ENCODE measurements around the gene BANK1.

Gene BANK1

GRCh38 chr4:101993842-101994775 is 203.6 kb downstream of the BANK1 start:
- TF ChIP-seq CTCF (IDR thresholded peaks at IDR 0.05; ENCODE audit: low read depth, low read length): no peak
- no peak overlapping the region for H3K4me3 ChIP-seq (ENCODE audit: low read depth, low read length)

GRCh38 chr4:102007959-102008425 is 217.5 kb downstream of the BANK1 start:
- no peak overlapping the region for H3K4me3 ChIP-seq (ENCODE audit: low read depth, low read length)
- TF ChIP-seq CTCF (IDR thresholded peaks at IDR 0.05; ENCODE audit: low read depth, low read length): no peak

- TF ChIP-seq CTCF (IDR thresholded peaks at IDR 0.05; ENCODE audit: low read depth, low read length): no peak
- H3K4me3 ChIP-seq (ENCODE audit: low read depth, low read length): no peak overlapping the region
These were observed 218.2 kb downstream of the BANK1 start for GRCh38 chr4:102008711-102009110.

GRCh38 chr4:102022343-102022742 is 231.8 kb downstream of the BANK1 start:
- TF ChIP-seq CTCF (IDR thresholded peaks at IDR 0.05; ENCODE audit: low read depth, low read length): no peak
- H3K4me3 ChIP-seq (ENCODE audit: low read depth, low read length): no peak overlapping the region

- TF ChIP-seq CTCF (IDR thresholded peaks at IDR 0.05; ENCODE audit: low read depth, low read length): no peak
- H3K4me3 ChIP-seq (ENCODE audit: low read depth, low read length): no peak overlapping the region
These were observed 237.4 kb downstream of the BANK1 start for GRCh38 chr4:102027961-102028360.

- no peak for TF ChIP-seq CTCF (IDR thresholded peaks at IDR 0.05; ENCODE audit: low read depth, low read length)
- H3K4me3 ChIP-seq (ENCODE audit: low read depth, low read length): no peak overlapping the region
These were observed 240.9 kb downstream of the BANK1 start for GRCh38 chr4:102031406-102031805.

GRCh38 chr4:102036016-102036415 is 245.5 kb downstream of the BANK1 start:
- TF ChIP-seq CTCF (IDR thresholded peaks at IDR 0.05; ENCODE audit: low read depth, low read length): no peak
- H3K4me3 ChIP-seq (ENCODE audit: low read depth, low read length): no peak overlapping the region

Data from WI38 (cell line).